Ishikawa (cell line): ENCODE results near the gene COG5.

Experiments used
- CEBPB ChIP-seq: IDR thresholded peaks from 2 replicates; pipeline ENCODE4 v1.6.1; 2012
- CREB1 ChIP-seq: IDR thresholded peaks from 2 replicates; pipeline ENCODE4 v1.6.1; 2012; ENCODE audit warnings: low read depth
- EGR1 ChIP-seq: IDR thresholded peaks from 2 replicates; pipeline ENCODE4 v1.6.1; 2012
- EP300 ChIP-seq: IDR thresholded peaks from 2 replicates; pipeline ENCODE4 v1.6.1; 2012; ENCODE audit warnings: borderline replicate concordance
- FOXM1 ChIP-seq: IDR thresholded peaks from 2 replicates; pipeline ENCODE4 v1.6.1; 2012; ENCODE audit warnings: low read depth, borderline replicate concordance
- MAX ChIP-seq: IDR thresholded peaks from 2 replicates; pipeline ENCODE4 v1.6.1; 2012
- RAD21 ChIP-seq: IDR thresholded peaks from 2 replicates; pipeline ENCODE4 v1.6.1; 2012; ENCODE audit warnings: low read depth
- REST ChIP-seq: IDR thresholded peaks from 2 replicates; pipeline ENCODE4 v1.6.1; 2012; ENCODE audit warnings: low read depth, mild to moderate bottlenecking
- TAF1 ChIP-seq: IDR thresholded peaks from 2 replicates; pipeline ENCODE4 v1.6.1; 2012; ENCODE audit warnings: low read depth, mild to moderate bottlenecking
- TCF12 ChIP-seq: IDR thresholded peaks from 2 replicates; pipeline ENCODE4 v1.6.1; 2012; ENCODE audit warnings: low read depth
- TEAD4 ChIP-seq: IDR thresholded peaks from 2 replicates; pipeline ENCODE4 v1.6.1; 2012
- USF1 ChIP-seq: IDR thresholded peaks from 2 replicates; pipeline ENCODE4 v1.6.1; 2012
- YY1 ChIP-seq: IDR thresholded peaks from 2 replicates; pipeline ENCODE4 v1.6.1; 2012; ENCODE audit warnings: low read depth

GRCh38 chr7:107582875-107583274, 19.2 kb upstream of the COG5 start:
- TF ChIP-seq REST (no peak), MAX (no peak), EP300 (no peak), USF1 (no peak), TCF12 (no peak), TAF1 (no peak), CREB1 (no peak), YY1 (no peak), CEBPB (no peak), EGR1 (no peak), TEAD4 (no peak), RAD21 (no peak), FOXM1 (no peak)
